Measurements from ENCODE around the gene EIF5B. TPM values are rescaled to one million over a fixed set of nuclear protein-coding genes. Genes with fewer than 3 reads are reported as not detected.
A peak's percentile ranks its signal among the peaks of the same experiment; 100 is the strongest.
"Not testable (repeated sequence)": the region's sequence is repeated elsewhere in the genome, so short reads cannot be mapped to it uniquely, and the experiment has no call there.

The EIF5B gene, protein sequence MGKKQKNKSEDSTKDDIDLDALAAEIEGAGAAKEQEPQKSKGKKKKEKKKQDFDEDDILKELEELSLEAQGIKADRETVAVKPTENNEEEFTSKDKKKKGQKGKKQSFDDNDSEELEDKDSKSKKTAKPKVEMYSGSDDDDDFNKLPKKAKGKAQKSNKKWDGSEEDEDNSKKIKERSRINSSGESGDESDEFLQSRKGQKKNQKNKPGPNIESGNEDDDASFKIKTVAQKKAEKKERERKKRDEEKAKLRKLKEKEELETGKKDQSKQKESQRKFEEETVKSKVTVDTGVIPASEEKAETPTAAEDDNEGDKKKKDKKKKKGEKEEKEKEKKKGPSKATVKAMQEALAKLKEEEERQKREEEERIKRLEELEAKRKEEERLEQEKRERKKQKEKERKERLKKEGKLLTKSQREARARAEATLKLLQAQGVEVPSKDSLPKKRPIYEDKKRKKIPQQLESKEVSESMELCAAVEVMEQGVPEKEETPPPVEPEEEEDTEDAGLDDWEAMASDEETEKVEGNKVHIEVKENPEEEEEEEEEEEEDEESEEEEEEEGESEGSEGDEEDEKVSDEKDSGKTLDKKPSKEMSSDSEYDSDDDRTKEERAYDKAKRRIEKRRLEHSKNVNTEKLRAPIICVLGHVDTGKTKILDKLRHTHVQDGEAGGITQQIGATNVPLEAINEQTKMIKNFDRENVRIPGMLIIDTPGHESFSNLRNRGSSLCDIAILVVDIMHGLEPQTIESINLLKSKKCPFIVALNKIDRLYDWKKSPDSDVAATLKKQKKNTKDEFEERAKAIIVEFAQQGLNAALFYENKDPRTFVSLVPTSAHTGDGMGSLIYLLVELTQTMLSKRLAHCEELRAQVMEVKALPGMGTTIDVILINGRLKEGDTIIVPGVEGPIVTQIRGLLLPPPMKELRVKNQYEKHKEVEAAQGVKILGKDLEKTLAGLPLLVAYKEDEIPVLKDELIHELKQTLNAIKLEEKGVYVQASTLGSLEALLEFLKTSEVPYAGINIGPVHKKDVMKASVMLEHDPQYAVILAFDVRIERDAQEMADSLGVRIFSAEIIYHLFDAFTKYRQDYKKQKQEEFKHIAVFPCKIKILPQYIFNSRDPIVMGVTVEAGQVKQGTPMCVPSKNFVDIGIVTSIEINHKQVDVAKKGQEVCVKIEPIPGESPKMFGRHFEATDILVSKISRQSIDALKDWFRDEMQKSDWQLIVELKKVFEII
- 44.2 and 44.8 TPM in 2 replicates for total RNA-seq (ENCODE audit: low replicate concordance)
- long read RNA-seq, partial matches to known transcripts: 46 of 48 reads
- long read RNA-seq, other reads (novel, unspliced or antisense): 2 of 48 reads

- peak; percentile 97 for DNase-seq (ENCODE audit: extremely low spot score, unreplicated experiment)
- TF ChIP-seq, protein P1, sequence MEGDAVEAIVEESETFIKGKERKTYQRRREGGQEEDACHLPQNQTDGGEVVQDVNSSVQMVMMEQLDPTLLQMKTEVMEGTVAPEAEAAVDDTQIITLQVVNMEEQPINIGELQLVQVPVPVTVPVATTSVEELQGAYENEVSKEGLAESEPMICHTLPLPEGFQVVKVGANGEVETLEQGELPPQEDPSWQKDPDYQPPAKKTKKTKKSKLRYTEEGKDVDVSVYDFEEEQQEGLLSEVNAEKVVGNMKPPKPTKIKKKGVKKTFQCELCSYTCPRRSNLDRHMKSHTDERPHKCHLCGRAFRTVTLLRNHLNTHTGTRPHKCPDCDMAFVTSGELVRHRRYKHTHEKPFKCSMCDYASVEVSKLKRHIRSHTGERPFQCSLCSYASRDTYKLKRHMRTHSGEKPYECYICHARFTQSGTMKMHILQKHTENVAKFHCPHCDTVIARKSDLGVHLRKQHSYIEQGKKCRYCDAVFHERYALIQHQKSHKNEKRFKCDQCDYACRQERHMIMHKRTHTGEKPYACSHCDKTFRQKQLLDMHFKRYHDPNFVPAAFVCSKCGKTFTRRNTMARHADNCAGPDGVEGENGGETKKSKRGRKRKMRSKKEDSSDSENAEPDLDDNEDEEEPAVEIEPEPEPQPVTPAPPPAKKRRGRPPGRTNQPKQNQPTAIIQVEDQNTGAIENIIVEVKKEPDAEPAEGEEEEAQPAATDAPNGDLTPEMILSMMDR (conservative IDR thresholded peaks at IDR 0.05): peak; percentile 68
- no peaks in the 10 kb centered on the region for H3K9me3 Mint-ChIP-seq
- H3K4me1 Mint-ChIP-seq (ENCODE audit: unreplicated experiment): peaks cover 13% of the 10 kb centered on the region
- H3K27me3 Mint-ChIP-seq: no peaks in the 10 kb centered on the region
- peaks cover 4% of the 10 kb centered on the region for H3K36me3 Mint-ChIP-seq
- H3K4me3 Mint-ChIP-seq: no peak within 1 kb of the TSS
- H3K27ac Mint-ChIP-seq: no peak within 1 kb of the TSS
These were observed at the start of gene EIF5B for GRCh38 chr2:99337113-99338028. EIF5B (plus strand) TSS chr2:99337389; CDS start chr2:99337555, 166 bp downstream.

DNA sequence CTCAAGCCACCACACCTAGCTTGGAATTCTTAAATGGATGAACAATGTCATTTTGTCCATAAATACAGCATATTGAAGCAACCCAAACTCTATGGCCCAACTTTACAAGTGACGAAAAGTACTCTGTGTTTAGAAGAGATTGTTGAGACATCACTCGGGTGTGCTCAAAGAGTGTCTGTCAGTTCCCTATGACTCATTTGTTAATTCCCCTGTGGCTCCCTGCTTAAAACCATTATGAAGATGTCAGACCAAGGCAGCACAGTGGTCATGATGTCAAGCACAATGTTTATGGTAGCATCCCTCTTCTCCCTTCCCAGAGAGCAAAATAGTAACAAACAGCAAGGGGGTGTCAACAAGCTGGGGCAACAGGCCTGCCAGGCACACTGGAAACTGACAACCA, 39.2 kb upstream of the EIF5B start:
- Mint-ChIP-seq H3K27me3 (no peaks in the 10 kb centered on the region), H3K4me1 (ENCODE audit: unreplicated experiment) (no peaks in the 10 kb centered on the region), H3K9me3 (no peaks in the 10 kb centered on the region), H3K27ac (no peak overlapping the region), H3K36me3 (peaks cover 4% of the 10 kb centered on the region), H3K4me3 (no peak overlapping the region)
- no peak for DNase-seq (ENCODE audit: extremely low spot score, unreplicated experiment)
- TF ChIP-seq, protein P1 (conservative IDR thresholded peaks at IDR 0.05): no peak

DNA sequence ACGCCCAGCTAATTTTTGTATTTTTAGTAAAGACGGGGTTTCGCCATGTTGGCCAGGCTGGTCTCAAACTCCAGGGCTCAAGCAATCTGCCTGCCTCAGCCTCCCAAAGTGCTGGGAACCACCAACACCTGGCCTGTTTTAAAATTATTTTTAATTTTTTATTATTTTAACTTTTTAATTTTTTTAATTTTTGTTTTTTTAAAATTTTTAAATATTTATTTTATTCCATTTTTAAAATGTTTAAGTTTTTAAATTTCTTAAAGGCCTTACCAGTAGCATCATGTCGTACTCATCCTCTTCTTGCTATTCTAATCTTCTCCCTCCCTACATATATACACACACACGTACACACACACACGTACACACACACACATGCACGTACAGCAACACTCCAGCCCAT, 37.6 kb upstream of the EIF5B start:
- Mint-ChIP-seq H3K36me3 (peaks cover 8% of the 10 kb centered on the region), H3K27me3 (no peaks in the 10 kb centered on the region), H3K4me1 (ENCODE audit: unreplicated experiment) (no peaks in the 10 kb centered on the region), H3K27ac (no peak overlapping the region), H3K4me3 (no peak overlapping the region), H3K9me3 (no peaks in the 10 kb centered on the region)
- no peak for DNase-seq (ENCODE audit: extremely low spot score, unreplicated experiment)
- TF ChIP-seq, protein P1 (conservative IDR thresholded peaks at IDR 0.05): no peak

DNA sequence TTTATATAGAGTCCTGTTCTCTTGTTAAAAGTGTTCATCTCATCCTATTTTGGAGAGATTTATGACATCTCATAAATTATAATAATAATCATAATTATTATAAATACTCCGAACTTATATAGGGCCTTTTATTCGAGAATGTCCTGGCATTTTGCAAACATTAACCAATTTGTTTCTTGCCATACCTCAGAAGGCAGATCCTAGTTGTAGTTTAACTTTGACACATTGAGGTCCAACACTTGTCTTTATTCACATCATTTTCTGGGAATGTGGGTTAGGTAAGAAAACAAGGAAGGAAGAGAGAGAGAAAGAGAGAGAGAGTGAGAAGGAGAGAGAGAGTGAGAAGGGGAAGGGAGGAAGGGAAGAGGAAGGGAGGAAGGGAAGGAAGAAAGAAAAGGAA, 36.1 kb upstream of the EIF5B start, which contains the start of gene LYG1:
Gene LYG1 (minus strand): TSS at position 101 of the 400 bp plus-strand sequence. CDS start 5,527 bp downstream, outside the sequence.
- H3K36me3 Mint-ChIP-seq; H3K27ac Mint-ChIP-seq; H3K9me3 Mint-ChIP-seq; H3K27me3 Mint-ChIP-seq; H3K4me1 Mint-ChIP-seq (ENCODE audit: unreplicated experiment); H3K4me3 Mint-ChIP-seq; DNase-seq (ENCODE audit: extremely low spot score, unreplicated experiment): not testable (repeated sequence)

DNA sequence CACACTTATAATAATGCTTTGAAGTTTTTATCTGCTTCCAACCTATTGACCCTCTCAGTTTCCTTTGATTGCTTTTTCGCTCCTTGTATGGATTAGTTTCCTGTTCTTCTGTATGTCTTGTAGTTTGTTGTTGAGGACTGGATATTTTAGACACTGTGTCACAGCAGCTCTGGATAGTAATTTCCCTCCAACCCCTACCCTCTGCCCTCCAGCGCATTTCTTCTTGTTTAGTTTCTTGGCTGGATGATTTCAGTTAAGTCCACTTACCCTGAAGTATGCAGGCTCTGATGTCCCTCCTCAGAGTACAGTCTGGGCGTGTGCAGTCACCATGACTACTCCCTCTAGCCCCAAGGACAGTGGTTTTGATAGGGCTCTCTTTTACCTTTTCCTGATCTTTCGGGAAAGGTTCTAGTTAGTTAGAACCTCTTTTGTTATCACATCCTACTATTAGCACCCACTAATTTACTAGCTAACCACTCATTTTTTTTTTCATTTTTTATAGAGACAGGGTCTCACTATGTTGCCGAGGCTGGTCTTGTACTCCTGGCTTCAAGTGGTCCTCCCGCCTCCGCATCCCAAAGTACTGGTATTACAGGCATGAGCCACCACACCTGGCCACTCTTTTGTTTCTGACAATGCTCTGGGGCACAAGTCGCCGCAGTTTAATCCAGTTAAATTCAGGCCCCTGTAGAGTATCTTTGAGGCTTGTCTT, 19.9 kb upstream of the EIF5B start:
- Mint-ChIP-seq H3K9me3 (no peaks in the 10 kb centered on the region), H3K27ac (no peak overlapping the region), H3K27me3 (no peaks in the 10 kb centered on the region), H3K4me3 (no peak overlapping the region), H3K36me3 (peaks cover 30% of the 10 kb centered on the region), H3K4me1 (ENCODE audit: unreplicated experiment) (no peaks in the 10 kb centered on the region)
- no peak for DNase-seq (ENCODE audit: extremely low spot score, unreplicated experiment)
- TF ChIP-seq, protein P1 (conservative IDR thresholded peaks at IDR 0.05): no peak

DNA sequence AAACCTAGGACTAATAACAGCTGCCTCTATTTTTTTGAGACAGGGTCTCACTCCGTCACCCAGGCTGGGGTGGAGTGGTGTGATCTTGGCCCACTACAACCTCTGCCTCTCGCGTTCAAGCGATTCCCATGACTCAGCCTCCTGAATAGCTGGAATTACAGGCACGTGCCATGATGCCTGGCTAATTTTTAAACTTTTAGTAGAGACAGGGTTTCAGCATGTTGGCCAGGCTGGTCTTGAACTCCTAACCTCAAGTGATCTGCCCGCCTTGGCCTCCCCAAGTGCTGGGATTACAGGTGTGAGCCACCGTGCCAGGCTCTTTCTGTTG, 19.4 kb upstream of the EIF5B start:
- H3K27ac Mint-ChIP-seq; H3K4me1 Mint-ChIP-seq (ENCODE audit: unreplicated experiment); DNase-seq (ENCODE audit: extremely low spot score, unreplicated experiment); H3K27me3 Mint-ChIP-seq; H3K9me3 Mint-ChIP-seq; H3K4me3 Mint-ChIP-seq: not testable (repeated sequence)
- H3K36me3 Mint-ChIP-seq: peaks cover 30% of the 10 kb centered on the region
